ENCODE results near the gene MEX3D.

MEX3D gene

GRCh38 chr19:1561236-1561842 lies 6.8 kb downstream of the MEX3D start:
- no peak for TF ChIP-seq CTCF (conservative IDR thresholded peaks at IDR 0.05; ENCODE audit: low read depth, low read length)
- H3K4me3 ChIP-seq (ENCODE audit: low read length), result no peak overlapping the region
- no peak for DNase-seq (ENCODE audit: low read depth)

DNA sequence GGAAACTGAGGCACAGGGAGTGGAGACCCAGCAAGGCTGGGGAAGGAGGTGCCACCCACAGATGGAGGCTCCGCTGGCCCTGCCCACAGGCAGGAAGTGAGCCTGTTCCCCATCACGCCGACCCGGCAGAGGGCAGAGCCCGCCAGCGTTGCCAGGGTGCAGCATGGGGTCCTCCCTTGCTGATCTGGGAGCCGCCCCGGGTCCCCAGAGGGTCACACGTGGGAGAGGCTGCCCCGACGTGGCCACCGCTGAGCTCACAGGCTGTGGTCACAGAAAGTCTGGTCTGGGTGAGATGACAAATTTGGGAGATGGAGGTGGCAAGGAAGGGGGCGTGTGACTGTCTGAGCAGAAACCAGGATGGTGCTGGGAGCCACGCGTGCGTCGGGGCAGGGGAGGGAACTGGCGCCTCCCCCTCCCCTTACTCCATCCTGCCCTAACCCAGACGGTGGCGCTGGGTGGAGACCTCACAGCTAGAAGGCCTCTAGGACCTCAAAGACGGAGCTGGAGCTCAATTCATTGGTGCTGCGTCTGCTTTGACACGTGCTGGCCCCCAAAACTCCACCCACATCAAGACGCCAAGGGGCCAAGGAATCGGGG lies 7.7 kb downstream of the MEX3D start:
- no peak for DNase-seq (ENCODE audit: low read depth)
- TF ChIP-seq CTCF (conservative IDR thresholded peaks at IDR 0.05; ENCODE audit: low read depth, low read length), result no peak
- no peak overlapping the region for H3K4me3 ChIP-seq (ENCODE audit: low read length)

DNA sequence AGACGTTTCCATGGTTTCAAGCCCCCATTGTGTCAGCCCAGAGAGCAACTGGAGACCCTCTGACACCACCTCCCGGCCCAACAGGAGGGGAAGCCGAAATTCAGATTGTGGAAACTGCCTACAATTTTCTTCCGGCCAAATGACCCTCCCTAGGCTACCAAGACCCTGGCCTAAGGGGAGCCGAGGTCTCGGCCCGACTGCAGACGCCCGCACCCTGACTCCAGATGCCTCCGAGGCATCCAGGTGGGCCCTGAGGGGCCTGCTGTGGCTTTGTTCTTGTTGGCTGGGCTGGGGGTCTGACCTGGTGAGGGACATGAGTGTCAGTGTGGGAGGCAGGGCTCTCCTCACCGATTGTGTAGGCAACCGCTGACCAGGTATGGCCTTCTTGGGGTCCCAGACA lies 9.6 kb downstream of the MEX3D start:
- TF ChIP-seq CTCF (conservative IDR thresholded peaks at IDR 0.05; ENCODE audit: low read depth, low read length), result no peak
- DNase-seq (ENCODE audit: low read depth), result no peak

GRCh38 chr19:1556390-1557070 lies 11.6 kb downstream of the MEX3D start:
- DNase-seq (ENCODE audit: low read depth), result no peak
- no peak overlapping the region for H3K4me3 ChIP-seq (ENCODE audit: low read length)
- no peak for TF ChIP-seq CTCF (conservative IDR thresholded peaks at IDR 0.05; ENCODE audit: low read depth, low read length)

More for the DNA sequence above, 9.6 kb downstream of the MEX3D start:
- H3K4me3 ChIP-seq (ENCODE audit: low read length), result no peak overlapping the region

- TF ChIP-seq CTCF (conservative IDR thresholded peaks at IDR 0.05; ENCODE audit: low read depth, low read length), result no peak
- H3K4me3 ChIP-seq (ENCODE audit: low read length), result no peak overlapping the region
- no peak for DNase-seq (ENCODE audit: low read depth)
Observed at GRCh38 chr19:1555487-1556389, 12.4 kb downstream of the MEX3D start.

DNA sequence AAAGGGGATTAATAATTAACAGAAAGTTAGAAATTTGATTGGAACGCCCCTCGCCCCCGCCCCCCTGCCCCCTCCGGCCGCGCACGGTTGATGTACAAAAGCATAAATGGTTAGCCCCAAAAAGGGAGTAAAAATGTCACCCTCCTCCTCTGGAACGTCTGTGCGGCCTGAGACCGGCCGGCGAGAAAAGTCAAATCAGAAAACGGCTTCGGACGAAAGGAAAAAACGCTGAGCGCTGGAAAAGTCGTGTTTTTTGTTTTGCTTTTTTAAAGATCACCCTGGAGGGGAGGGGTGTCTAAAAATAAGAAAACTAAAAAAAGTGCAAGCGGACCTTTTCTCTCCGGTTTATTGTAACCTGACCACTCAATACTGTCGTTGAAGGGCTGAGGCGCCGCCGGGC lies 13.2 kb downstream of the MEX3D start:
- no peak for DNase-seq (ENCODE audit: low read depth)
- no peak for TF ChIP-seq CTCF (conservative IDR thresholded peaks at IDR 0.05; ENCODE audit: low read depth, low read length)
- H3K4me3 ChIP-seq (ENCODE audit: low read length), result no peak overlapping the region

Measured in retinal pigment epithelial cell (primary cell).